NT2/D1 (cell line): ENCODE measurements around the gene FTSJ3.
"Not testable (repeated sequence)": the region's sequence is repeated elsewhere in the genome, so short reads cannot be mapped to it uniquely, and the experiment has no call there.

Experiments used
- DNase-seq: peaks from one replicate; pipeline ENCODE4 v3.0.0-alpha.2; 2011; ENCODE audit warnings: low read depth, low spot score
- H3K27me3 ChIP-seq: 2 replicates; pipeline ENCODE4 v1.6.0; 2011; ENCODE audit warnings: mild to moderate bottlenecking; ENCODE audit not compliant: insufficient read length, insufficient read depth
- H3K36me3 ChIP-seq: 2 replicates; pipeline ENCODE4 v1.6.1; 2011; ENCODE audit warnings: mild to moderate bottlenecking, low read length, mixed read lengths; ENCODE audit not compliant: insufficient read depth, insufficient read length
- H3K4me1 ChIP-seq: 2 replicates; pipeline ENCODE4 v1.5.1; 2011; ENCODE audit not compliant: insufficient read depth, insufficient read length
- H3K4me3 ChIP-seq: 2 replicates; pipeline ENCODE4 v1.5.1; 2011; ENCODE audit warnings: low read depth; ENCODE audit not compliant: insufficient read length
- H3K9ac ChIP-seq: 2 replicates; pipeline ENCODE4 v1.6.0; 2011; ENCODE audit warnings: low read depth; ENCODE audit not compliant: insufficient read length
- H3K9me3 ChIP-seq: 2 replicates; pipeline ENCODE4 v1.5.1; 2011; ENCODE audit warnings: mild to moderate bottlenecking, low read length; ENCODE audit not compliant: insufficient read depth
- SUZ12 ChIP-seq: IDR thresholded peaks from 2 replicates; pipeline ENCODE4 v1.6.1; 2011; ENCODE audit not compliant: insufficient read length, insufficient read depth; ENCODE audit errors: extremely low read depth
- YY1 ChIP-seq: IDR thresholded peaks from 2 replicates; pipeline ENCODE4 v1.6.1; 2011; ENCODE audit not compliant: insufficient read length, insufficient read depth
- ZNF274 ChIP-seq: IDR thresholded peaks from 2 replicates; pipeline ENCODE4 v1.6.1; 2011; ENCODE audit warnings: mild to moderate bottlenecking, low read depth, low read length

FTSJ3 gene, protein sequence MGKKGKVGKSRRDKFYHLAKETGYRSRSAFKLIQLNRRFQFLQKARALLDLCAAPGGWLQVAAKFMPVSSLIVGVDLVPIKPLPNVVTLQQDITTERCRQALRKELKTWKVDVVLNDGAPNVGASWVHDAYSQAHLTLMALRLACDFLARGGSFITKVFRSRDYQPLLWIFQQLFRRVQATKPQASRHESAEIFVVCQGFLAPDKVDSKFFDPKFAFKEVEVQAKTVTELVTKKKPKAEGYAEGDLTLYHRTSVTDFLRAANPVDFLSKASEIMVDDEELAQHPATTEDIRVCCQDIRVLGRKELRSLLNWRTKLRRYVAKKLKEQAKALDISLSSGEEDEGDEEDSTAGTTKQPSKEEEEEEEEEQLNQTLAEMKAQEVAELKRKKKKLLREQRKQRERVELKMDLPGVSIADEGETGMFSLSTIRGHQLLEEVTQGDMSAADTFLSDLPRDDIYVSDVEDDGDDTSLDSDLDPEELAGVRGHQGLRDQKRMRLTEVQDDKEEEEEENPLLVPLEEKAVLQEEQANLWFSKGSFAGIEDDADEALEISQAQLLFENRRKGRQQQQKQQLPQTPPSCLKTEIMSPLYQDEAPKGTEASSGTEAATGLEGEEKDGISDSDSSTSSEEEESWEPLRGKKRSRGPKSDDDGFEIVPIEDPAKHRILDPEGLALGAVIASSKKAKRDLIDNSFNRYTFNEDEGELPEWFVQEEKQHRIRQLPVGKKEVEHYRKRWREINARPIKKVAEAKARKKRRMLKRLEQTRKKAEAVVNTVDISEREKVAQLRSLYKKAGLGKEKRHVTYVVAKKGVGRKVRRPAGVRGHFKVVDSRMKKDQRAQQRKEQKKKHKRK

DNA sequence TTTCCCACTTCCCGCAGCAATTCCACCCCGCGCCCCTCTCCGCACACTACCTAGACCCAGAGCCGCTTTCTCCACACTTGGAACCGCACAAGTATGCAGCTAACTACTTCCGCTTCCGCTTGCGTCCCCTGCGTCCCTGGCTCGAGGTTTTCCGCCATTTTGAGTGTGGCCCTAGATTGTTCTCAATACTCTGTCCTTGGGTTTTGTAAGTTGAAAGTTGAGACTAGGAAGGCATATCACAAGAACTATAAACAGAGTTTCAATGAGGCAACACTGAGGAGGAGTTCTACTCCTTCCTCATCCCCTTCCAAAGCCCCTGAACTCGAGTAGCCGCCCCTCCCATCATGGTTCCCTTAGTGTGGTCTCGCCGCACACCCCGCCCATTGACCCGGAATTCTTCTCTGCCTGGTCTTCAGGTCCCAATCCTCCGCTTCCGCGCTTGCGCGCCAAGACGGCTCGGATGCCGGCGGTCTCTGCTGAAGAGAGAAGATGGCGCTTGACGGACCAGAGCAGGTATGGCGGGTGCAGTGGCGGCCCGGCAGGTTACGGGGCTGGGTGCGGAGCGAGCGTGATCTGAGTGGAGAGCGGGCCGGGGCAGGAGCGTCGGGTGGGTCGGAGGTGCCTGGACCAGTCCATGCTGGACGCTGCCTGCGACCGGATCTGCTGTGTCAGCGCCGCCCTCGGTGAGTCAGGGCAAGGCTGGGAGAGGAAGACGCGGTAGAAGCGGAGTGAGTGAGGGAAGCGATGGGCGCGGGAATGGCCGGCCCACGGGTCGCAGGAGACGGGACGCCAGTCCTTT lies at the start of gene FTSJ3, which contains the start of gene PSMC5:
Gene FTSJ3 (minus strand): TSS at position 662 of the 799 bp plus-strand sequence. CDS start 761 bp downstream, outside the sequence.
Gene PSMC5 (plus strand): TSS at position 430 of the 799 bp plus-strand sequence. CDS start 60 bp downstream, at position 490.
- TF ChIP-seq SUZ12 (no peak), ZNF274 (no peak), YY1 (peak; percentile 97)
- Histone ChIP-seq H3K4me3 (peak within 1 kb of the TSS; percentile 97), H3K4me1 (peaks cover 3% of the 10 kb centered on the region)

DNA sequence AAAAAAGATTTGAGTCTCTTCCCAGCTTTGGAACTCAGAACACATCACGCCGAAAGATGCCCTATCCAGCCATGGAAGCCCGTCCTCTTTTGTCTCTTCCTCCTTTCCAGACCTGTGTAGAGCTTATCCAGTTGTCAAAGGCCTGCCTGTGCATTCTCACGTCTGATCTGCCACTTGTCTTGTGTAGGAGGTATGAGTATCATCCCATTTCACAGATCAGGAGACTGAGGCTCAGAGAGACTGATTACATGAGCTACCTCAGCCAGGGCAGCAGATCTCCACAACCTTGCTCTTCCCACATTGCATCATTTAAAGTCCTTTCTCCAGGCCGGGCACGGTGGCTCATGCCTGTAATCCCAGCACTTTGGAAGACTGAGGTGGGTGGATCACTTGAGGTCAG lies 47.2 kb upstream of the FTSJ3 start:
- not testable (repeated sequence) for DNase-seq, H3K9ac ChIP-seq, H3K4me3 ChIP-seq, H3K9me3 ChIP-seq, H3K27me3 ChIP-seq, H3K36me3 ChIP-seq, H3K4me1 ChIP-seq

More for the DNA sequence above, at the start of gene FTSJ3, which contains the start of gene PSMC5:
- Histone ChIP-seq H3K9ac (peak within 1 kb of the TSS; percentile 92), H3K36me3 (peaks cover 83% of the 10 kb centered on the region), H3K9me3 (no peaks in the 10 kb centered on the region), H3K27me3 (no peaks in the 10 kb centered on the region)
- DNase-seq: peak; percentile 81

DNA sequence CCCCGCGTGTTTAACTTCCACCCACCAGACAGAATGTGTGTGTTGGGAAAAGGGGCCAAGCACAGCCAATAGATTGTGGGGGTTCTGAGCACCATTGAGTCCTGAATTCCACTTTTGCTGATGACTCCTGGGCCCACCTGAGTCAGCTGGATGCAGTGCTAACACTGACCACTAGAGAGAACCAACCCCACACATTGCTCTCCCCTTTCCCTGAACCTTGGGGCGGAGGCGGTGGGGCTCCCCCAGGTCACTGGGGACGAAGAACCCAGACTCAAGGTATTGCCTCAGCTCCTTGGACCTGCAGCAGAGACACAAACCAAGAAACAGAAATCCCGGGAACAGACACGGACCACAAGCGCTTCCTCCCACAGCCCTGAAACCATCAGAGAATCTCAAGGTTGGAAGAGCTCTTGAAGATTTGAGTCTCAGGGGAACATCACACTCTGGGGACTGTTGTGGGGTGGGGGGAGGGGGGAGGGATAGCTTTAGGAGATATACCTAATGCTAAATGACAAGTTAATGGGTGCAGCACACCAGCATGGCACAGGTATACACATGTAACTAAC lies 46.7 kb upstream of the FTSJ3 start:
- not testable (repeated sequence) for H3K9me3 ChIP-seq, H3K9ac ChIP-seq, H3K36me3 ChIP-seq, H3K4me3 ChIP-seq, H3K27me3 ChIP-seq, DNase-seq, H3K4me1 ChIP-seq

DNA sequence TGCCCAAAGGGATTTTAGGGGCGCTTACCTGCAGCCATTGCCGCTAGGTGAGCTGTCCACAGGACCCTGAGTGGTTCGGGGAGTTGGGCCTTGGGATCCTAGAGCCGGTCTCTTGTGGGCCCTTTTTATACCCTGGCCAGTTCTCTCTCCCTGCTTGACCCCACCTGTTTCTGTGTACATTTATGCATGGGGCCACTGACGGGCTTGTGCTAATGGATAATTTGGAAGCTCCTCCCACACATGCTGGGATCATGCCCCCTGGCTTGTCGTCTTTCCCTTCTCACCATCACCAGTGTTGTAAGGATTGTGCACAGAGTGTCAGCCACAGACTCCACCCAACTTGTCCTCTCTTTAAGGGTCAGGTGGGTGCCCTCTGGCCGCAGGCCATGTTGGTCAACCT lies 46.1 kb upstream of the FTSJ3 start, which contains the start of gene CSH2:
Gene CSH2 (minus strand): TSS at position 101 of the 400 bp plus-strand sequence. CDS start 63 bp downstream, at position 38.
- H3K27me3 ChIP-seq: not testable (repeated sequence)

DNA sequence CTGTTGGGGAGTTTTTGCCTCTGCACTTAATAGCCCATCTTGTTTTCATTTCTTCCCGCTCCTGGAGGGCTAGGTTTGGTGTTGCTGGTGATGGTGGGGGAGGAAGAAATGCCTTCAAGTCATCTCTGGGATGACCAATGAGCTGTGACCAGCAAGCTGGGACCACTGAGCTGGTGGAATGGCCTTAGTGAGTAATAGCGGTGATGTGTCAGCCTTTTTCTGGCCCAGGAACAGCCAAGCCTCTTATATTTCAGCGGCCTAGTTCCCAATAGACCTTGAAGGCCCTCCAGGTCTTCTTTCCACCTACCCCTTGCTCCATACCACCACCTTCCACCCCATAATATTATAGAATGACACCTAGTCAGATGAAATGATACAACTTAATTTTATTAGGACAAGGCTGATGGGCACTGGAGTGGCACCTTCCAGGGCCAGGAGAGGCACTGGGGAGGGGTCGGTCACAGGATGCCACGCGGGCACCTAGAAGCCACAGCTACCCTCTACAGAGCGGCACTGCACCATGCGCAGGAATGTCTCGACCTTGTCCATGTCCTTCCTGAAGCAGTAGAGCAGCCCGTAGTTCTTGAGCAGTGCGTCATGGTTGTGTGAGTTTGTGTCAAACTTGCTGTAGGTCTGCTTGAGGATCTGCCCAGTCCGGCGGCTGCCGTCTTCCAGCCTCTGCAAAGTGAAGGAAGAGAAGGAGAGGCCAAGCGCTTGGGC lies 44.3 kb upstream of the FTSJ3 start:
- not testable (repeated sequence) for H3K4me3 ChIP-seq, H3K4me1 ChIP-seq, DNase-seq, H3K9ac ChIP-seq, H3K27me3 ChIP-seq, H3K36me3 ChIP-seq, H3K9me3 ChIP-seq

More for the DNA sequence above, 46.1 kb upstream of the FTSJ3 start, which contains the start of gene CSH2:
- not testable (repeated sequence) for H3K9me3 ChIP-seq, H3K4me1 ChIP-seq, H3K36me3 ChIP-seq, H3K4me3 ChIP-seq, DNase-seq, H3K9ac ChIP-seq

DNA sequence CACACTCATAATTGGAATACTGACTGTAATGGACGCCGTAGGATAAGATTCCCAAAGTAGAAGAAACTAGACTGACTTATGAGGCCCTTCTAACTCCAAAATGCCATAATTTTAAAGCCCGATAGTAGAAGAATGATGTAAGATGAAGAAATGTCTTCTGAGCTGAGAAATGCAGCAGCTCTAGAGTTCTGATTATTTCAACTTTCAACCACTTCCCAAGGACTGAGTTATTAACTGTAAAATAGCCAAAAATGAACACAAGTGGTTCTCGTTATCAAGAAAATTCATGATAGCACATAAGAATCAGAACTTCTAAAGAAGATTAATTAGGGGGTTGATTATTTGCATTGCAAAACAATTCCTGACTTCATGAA lies 42.8 kb upstream of the FTSJ3 start:
- not testable (repeated sequence) for H3K4me1 ChIP-seq, H3K27me3 ChIP-seq

DNA sequence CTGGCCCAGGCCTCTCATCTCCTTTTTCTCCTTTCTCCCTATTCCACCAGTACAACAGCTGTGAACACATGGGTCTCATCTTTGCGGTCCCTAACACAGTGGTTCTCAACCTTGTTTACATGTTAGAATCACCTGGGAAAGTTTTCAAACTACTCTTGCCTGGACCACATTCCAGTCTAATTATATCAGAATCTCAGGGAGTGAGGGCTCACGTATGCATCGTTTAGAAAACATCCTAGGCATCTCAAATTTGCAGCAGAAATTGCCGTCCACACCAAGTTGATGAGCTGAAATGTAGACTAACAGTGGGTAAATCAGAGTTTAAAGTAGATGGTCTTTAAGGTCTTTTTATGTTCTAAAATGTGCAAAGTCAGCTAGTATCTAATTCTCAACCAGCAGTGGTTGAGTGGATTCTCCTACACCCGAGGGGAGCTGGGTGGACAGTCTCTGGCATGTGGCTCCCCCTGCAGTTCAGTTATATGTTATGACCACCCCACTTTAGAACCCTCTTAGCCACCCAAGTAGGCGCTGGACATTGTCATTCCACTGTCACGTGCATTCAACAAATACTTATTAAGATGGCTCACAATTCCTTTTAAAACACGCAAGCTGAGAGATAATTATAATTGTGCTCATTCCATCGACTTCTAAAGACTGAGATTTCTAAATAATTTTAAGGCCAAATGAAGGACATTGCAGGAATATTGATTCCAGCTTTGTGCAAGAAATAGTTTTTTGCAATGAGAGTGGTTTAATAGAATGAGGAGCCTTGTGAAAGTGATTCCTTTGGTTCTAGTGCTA lies 42.2 kb upstream of the FTSJ3 start:
- H3K9ac ChIP-seq, H3K4me3 ChIP-seq, DNase-seq, H3K9me3 ChIP-seq, H3K27me3 ChIP-seq, H3K36me3 ChIP-seq, H3K4me1 ChIP-seq: not testable (repeated sequence)

More for the DNA sequence above, 42.8 kb upstream of the FTSJ3 start:
- not testable (repeated sequence) for H3K9me3 ChIP-seq, H3K9ac ChIP-seq, H3K36me3 ChIP-seq, H3K4me3 ChIP-seq, DNase-seq

DNA sequence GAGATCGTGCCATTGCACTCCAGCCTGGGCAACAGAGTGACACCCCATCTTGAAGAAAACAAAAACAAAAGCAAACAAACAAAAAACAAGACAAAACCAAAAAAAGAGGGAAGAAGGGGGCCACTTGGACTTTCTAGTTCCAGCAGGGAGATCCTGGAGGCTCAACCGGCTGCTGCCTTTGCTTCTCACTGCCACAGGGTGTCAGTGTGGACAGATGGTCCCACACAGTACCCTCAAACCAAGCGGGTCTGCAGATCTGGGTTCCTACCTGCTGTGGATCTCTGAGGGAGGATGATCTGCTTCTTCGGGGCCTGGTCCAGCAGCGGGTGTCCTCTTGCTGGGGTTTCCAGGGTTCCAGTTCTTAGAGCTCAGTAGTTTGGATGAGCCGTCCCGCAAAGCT lies 39.2 kb upstream of the FTSJ3 start:
- H3K27me3 ChIP-seq, DNase-seq, H3K36me3 ChIP-seq, H3K9ac ChIP-seq, H3K9me3 ChIP-seq, H3K4me3 ChIP-seq, H3K4me1 ChIP-seq: not testable (repeated sequence)
